Astrocyte (in vitro differentiated cells and primary cell): Measurements from ENCODE around the gene ATXN2.

Experiments used
- CTCF ChIP-seq: IDR thresholded peaks from 2 replicates; pipeline ENCODE4 v1.5.1; 2011; ENCODE audit warnings: low read depth, mild to moderate bottlenecking, inconsistent platforms, low read length, moderate library complexity; ENCODE audit not compliant: insufficient read depth
- EZH2 ChIP-seq: IDR thresholded peaks from 2 replicates; pipeline ENCODE4 v1.6.1; 2012; ENCODE audit warnings: mild to moderate bottlenecking, low read length, inconsistent platforms; ENCODE audit not compliant: insufficient read depth

DNA sequence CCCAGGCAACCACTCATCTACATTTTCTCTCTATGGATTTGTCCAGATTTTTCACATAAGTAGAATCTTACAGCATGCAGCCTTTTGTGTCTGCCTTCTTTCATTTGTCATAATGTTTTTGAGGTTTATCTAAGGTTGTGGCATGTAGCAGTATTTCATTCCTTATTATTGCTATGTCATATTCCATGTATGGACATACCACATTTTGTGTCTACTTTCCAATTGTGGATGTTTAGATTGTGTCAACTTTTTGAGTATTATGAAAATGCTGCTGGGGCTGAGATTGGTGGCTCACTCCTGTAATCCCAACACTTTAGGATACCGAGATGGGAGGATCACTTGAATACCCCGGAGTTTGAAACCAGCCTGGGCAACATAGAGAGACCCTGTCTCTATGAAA is 3.2 kb upstream of the ATXN2 start:
- no peak for TF ChIP-seq CTCF
- TF ChIP-seq EZH2: no peak
